Activated naive CD4-positive, alpha-beta T cell treated with anti-CD3 and anti-CD28 coated beads for 36 hours (primary cell): Measurements from ENCODE around the gene SPC24. TPM values are rescaled to one million over a fixed set of nuclear protein-coding genes. Genes with fewer than 3 reads are reported as not detected.

ENCODE experiments used
- CTCF ChIA-PET: fragments of 350-600 bp; sonication (Branson Sonifier 250); formaldehyde crosslinking; loops from one replicate; lab custom pipeline; 2021; ENCODE audit warnings: antibody characterized with exemption; lab: Charles Lee
- DNase-seq: peaks from one replicate; pipeline ENCODE4 v3.0.0-alpha.2; 2020
- H3K27ac Mint-ChIP-seq: one replicate; pipeline ENCODE4 v1.8.0; 2021; ENCODE audit warnings: mild to moderate bottlenecking, mixed read lengths
- H3K27me3 Mint-ChIP-seq: one replicate; pipeline ENCODE4 v1.8.0; 2021; ENCODE audit warnings: low read depth, mixed read lengths
- H3K36me3 Mint-ChIP-seq: one replicate; pipeline ENCODE4 v1.8.0; 2021; ENCODE audit warnings: low read depth, mixed read lengths
- H3K4me1 Mint-ChIP-seq: one replicate; pipeline ENCODE4 v1.8.0; 2021; ENCODE audit warnings: low read depth, mixed read lengths
- H3K4me3 Mint-ChIP-seq: one replicate; pipeline ENCODE4 v1.8.0; 2021; ENCODE audit warnings: mild to moderate bottlenecking, moderate library complexity, mixed read lengths
- H3K9me3 Mint-ChIP-seq: one replicate; pipeline ENCODE4 v1.8.0; 2021; ENCODE audit warnings: mixed read lengths
- intact Hi-C: fragments of 100-400 bp; cut with micrococcal nuclease; formaldehyde crosslinking; loops from one replicate; pipeline ENCODE4 v1.15.1; 2023
- total RNA-seq, 2 experiments: library from RNA; stranded (reverse); gene quantifications; one replicate each; pipeline ENCODE4 v1.2.3, GENCODE V29; 2021

Gene SPC24
- total RNA-seq, 2 experiments from 2014 or later, result 94.7 to 102 TPM

DNA sequence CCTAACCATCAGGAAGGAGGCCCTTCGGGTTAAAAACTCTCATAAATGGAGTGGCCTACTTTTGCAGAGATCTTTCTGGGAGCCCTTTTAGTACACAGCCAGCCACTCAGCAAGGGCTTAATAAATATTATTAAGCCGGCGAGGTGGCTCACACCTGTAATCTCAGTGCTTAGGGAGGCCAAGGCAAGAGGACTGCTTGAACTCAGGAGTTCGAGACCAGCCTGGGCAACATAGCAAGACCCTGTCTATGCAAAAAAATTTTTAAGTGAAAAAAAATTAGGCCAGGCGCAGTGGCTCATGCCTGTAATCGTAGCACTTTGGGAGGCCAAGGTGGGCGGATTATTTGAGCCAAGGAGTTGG is 42.6 kb upstream of the SPC24 start:
- Mint-ChIP-seq H3K27me3 (peaks cover 12% of the 10 kb centered on the region), H3K27ac (no peak overlapping the region), H3K4me3 (peak overlapping the region; percentile 60), H3K4me1 (peaks cover 6% of the 10 kb centered on the region), H3K36me3 (no peaks in the 10 kb centered on the region), H3K9me3 (no peaks in the 10 kb centered on the region)
- CTCF ChIA-PET, result interaction anchor here (0.7 to 1.2 kb wide), 4 partner anchors 61 to 185 kb away, joined by 3 to 5 read pairs (median 4); no protein-coding TSS in a partner anchor
- DNase-seq, result no peak
- intact Hi-C loops, result loop anchor here (5.0 kb wide), 2 partner anchors 44 to 261 kb away; no protein-coding TSS in a partner anchor

DNA sequence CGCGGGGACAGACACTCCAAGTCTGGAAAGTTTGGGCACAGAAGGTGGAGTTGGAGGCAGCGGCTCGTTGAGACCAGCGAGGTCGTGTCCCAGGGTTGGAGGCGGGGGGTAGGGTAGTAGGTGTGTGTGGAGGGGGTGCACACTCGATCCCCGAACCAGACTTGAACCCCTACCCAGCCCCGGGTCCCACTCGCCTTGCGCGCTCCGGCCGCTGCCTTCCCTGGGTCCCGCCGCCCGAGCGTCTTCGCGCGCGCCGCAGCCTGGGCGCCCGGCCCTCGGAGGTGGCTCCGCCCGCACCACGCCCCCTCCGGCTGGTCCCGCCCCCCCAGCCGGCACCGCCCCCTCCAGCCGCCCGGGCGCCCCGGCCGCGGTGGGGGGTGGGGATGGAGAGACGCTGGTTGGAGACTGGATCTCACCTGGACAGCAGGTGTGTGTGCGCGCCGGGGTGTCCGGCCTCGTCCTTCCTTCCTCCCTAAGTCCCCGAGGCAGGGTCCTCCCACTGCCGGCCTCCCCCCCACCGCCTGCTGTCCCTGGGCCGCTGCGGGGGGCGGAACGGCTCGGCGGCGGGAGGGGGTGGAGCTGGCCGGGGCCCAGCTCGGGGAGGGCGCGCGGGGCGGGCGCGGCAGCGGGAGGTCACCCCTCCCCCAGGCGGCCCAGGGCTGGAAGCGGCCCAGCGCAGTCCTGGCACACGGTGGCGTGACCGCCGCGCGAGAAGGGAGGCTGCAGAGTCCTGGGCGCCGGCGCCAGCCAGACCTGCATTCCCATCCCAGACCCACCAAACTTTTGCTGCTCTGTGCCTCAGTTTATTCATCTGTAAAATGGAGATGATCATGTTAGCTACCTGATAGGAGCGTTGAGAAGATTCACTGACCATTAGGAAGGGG is 42.0 kb upstream of the SPC24 start, which contains the start of gene KANK2:
Gene KANK2, minus strand, starts transcription at position 255 of the 884 bp plus-strand sequence. CDS start 3,034 bp downstream, outside the sequence.
- no peaks in the 10 kb centered on the region for H3K36me3 Mint-ChIP-seq
- CTCF ChIA-PET, result interaction anchor here (1.0 to 1.2 kb wide), 2 partner anchors 71 to 185 kb away, joined by 4 to 5 read pairs; no protein-coding TSS in a partner anchor
- H3K4me3 Mint-ChIP-seq, result peak within 1 kb of the TSS; percentile 66

DNA sequence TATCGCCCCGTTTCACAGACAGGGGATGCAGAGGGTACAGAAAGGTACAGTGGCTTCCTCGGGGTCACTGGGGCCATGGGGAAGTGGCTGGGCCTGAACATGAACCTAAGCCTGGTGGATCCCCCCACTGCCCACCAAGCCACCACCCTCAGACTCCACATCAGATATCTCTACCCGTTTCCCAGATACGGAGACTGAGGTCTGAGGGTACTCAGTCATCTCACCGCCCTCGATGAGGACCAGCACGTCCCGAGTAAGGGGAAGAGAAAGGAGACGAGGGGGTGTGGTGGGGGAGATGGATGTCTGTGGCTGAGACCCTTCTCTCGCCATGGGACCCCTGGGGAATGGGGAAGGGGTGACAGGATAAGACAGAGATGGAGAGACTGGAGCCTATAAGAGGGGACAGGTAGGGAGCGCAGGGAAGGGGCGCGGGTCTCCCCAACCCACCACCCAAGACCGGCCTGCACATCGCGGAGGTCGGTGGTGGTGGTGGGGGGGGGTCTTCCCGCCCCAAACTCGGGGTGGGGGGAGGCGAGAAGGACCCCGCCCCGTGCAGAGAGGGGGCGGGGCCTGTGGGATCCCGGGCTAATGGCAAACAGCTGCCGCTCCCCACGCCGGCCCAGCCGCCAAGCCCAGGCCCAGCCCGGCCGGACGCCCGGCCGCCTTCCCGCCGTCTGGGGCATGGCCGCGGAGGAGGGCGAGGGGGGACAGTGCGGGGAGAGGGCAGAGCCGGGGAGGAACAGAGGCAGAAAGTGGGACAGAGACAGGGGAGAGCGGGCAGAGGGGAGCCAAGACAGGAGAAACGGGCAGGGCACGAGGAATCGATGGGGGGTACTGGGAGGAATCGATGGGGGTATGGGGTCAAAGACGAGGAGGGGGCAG is 41.1 kb upstream of the SPC24 start:
- peaks cover 12% of the 10 kb centered on the region for H3K27me3 Mint-ChIP-seq
- H3K27ac Mint-ChIP-seq, result no peak overlapping the region
- CTCF ChIA-PET, result interaction anchor here (0.6 kb wide), 1 partner anchor 1054 kb away, joined by 3 read pairs; no protein-coding TSS in a partner anchor
- DNase-seq, result no peak
- H3K4me1 Mint-ChIP-seq, result peaks cover 6% of the 10 kb centered on the region
- no peaks in the 10 kb centered on the region for H3K36me3 Mint-ChIP-seq
- H3K4me3 Mint-ChIP-seq, result peak overlapping the region; percentile 66
- no peaks in the 10 kb centered on the region for H3K9me3 Mint-ChIP-seq
- intact Hi-C loops, result loop anchor here (5.0 kb wide), 2 partner anchors 46 to 259 kb away; no protein-coding TSS in a partner anchor

More for the DNA sequence above, 42.0 kb upstream of the SPC24 start, which contains the start of gene KANK2:
- peaks cover 12% of the 10 kb centered on the region for H3K27me3 Mint-ChIP-seq
- no peak within 1 kb of the TSS for H3K27ac Mint-ChIP-seq
- DNase-seq, result peak; percentile 73
- H3K4me1 Mint-ChIP-seq, result peaks cover 6% of the 10 kb centered on the region
- intact Hi-C loops, result loop anchor here (5.0 kb wide), 2 partner anchors 45 to 260 kb away; no protein-coding TSS in a partner anchor
- H3K9me3 Mint-ChIP-seq, result no peaks in the 10 kb centered on the region

DNA sequence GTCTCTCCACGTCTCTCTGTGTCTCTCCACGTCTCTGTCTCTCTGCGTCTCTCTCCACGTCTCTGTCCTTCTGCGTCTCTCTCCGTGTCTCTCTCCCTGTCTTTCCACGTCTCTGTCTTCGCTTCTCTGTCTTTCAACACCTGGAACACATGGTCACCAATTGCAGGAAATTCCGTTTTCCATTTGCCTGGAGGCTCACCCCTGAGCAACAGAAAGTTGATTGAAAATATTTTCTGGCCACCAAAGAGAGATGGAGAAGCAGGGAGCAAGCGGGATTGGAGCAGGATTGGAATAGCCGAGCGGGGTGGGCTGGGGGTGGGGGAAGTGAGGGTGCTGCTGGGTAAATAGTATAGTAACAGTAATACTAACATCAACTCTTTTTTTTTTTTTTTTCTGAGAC is 40.1 kb upstream of the SPC24 start:
- Mint-ChIP-seq H3K27ac (no peak overlapping the region), H3K9me3 (no peaks in the 10 kb centered on the region), H3K4me1 (peaks cover 6% of the 10 kb centered on the region), H3K4me3 (no peak overlapping the region), H3K27me3 (peaks cover 12% of the 10 kb centered on the region), H3K36me3 (no peaks in the 10 kb centered on the region)
- intact Hi-C loops, result loop anchor here (5.0 kb wide), 2 partner anchors 47 to 258 kb away; no protein-coding TSS in a partner anchor
- CTCF ChIA-PET, result interaction anchor here (0.6 kb wide), 1 partner anchor 1053 kb away, joined by 3 read pairs; no protein-coding TSS in a partner anchor
- DNase-seq, result no peak

DNA sequence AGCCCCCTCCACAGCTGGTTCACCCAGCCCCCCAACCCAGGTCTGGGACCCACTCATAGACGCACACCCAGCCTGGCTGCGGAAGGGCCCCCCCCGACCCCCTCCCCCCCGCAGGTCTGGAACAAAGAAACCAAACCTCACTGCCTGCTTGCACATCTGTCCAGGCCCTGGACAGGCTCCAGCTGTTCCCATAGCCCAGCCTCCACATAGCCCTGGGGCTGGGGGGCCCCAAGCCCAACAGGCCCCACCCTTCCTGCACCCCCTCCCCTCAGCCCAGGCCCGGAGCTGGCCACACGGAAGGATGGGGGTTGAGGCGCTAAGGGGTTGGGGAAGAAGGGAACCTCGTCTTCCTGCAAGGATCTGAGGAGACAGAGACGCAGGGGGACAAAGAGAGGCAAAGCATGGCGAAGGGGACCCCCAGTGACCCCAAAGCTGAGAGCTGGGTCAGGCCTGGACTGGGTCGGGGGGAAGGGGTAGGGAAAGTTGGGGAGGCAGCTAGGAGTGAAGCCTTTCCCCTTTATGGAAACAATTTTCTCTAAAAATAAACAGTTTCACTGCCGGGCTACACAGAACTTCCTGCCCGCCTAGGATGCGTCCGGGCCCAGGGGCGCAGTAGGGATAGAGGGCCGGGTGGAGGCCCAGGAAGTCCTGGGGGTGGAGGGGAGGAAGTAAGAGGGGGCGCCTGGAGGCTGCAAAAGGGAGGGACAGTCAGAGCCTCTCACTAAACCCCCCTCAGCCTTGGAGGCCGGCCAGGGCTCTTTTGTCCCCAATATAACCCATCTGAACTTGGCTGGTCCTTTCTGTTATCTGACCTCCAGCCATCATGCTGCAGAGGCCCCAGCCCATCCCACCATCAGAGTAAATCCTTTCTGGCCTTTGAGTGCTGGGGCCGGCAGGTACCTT is 39.3 kb upstream of the SPC24 start:
- CTCF ChIA-PET, result no interaction called here
- Mint-ChIP-seq H3K9me3 (no peaks in the 10 kb centered on the region), H3K4me3 (no peak overlapping the region), H3K27me3 (peaks cover 12% of the 10 kb centered on the region), H3K36me3 (no peaks in the 10 kb centered on the region), H3K27ac (no peak overlapping the region), H3K4me1 (peaks cover 6% of the 10 kb centered on the region)
- intact Hi-C loops, result loop anchor here (5.0 kb wide), 2 partner anchors 47 to 258 kb away; no protein-coding TSS in a partner anchor
- DNase-seq, result peak; percentile 9

DNA sequence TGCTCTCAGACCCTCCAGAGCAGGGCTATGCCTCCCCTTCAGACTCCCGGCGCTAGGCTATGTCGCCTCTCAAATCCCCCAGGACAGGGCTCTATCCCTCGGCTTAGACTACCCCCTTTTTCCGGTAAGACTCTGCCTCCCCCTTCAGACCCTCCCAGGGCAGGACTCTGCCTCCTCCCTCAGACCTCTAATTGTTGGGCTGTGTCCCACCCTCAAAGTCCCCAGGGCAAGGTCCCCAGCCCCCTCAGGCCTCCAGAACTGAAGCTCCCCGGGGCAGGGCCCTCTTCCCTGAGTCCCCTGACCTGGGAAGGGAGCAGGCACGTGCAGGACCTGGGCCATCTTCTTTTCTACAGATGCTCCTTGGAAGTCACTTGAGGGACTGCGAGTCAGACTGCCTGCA is 38.6 kb upstream of the SPC24 start:
- Mint-ChIP-seq H3K36me3 (no peaks in the 10 kb centered on the region), H3K27ac (no peak overlapping the region), H3K4me3 (no peak overlapping the region), H3K4me1 (peaks cover 6% of the 10 kb centered on the region), H3K9me3 (no peaks in the 10 kb centered on the region), H3K27me3 (peaks cover 12% of the 10 kb centered on the region)
- intact Hi-C loops, result no loop called here
- no peak for DNase-seq
- CTCF ChIA-PET, result no interaction called here

DNA sequence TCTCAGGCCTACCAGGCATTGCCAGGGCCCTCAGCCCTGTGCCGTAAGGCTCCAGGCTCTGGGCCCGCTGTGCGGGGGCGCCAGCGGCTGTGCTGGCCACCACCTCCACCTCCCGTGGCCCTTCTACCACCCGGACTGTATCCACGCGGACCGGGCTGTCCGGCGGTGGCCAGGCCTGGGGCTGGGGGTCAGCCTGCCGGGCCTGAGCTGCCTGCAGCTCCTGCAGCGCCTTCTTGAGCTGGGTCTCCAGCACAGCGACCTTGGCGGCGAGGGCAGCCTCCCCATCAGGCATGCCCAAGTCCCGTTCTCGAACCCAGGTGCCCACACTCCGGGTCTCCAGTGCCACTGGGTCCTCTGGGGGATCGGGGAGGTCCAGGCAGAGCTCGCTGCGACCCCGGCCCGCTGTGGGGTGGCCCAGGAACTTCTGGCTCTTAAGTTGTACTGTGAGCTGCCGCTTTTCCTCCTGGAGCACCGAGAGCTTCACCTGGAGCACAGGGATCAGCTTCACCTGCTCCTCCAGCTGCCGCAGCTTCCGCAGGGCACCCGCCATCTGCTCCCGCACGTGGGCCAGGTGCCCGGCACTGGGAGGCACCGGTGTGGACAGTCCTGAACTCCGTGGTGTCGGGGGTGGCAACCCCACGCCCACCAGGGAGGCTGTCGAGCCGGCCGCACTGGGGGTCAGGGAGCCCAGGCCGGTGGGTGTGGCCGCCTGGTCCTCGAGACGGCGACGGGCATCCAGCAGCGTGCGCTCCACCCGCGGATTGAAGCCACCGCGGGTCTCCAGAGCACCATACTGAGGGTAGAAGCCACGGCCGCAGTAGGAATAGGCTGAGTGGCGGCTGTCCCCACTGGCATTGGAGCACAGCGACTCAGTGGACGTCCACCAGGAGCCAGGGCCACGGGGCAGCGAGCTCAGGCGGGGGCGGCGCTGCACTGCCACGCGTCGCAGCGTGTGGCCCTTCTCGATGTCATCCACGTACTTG is 37.7 kb upstream of the SPC24 start:
- DNase-seq, result no peak
- intact Hi-C loops, result no loop called here
- CTCF ChIA-PET, result interaction anchor here (0.6 kb wide), 1 partner anchor 507 kb away, joined by 4 read pairs; no protein-coding TSS in a partner anchor
- H3K27me3 Mint-ChIP-seq, result peaks cover 12% of the 10 kb centered on the region
- H3K4me3 Mint-ChIP-seq, result no peak overlapping the region
- peaks cover 6% of the 10 kb centered on the region for H3K4me1 Mint-ChIP-seq
- H3K36me3 Mint-ChIP-seq, result no peaks in the 10 kb centered on the region
- H3K27ac Mint-ChIP-seq, result no peak overlapping the region
- no peaks in the 10 kb centered on the region for H3K9me3 Mint-ChIP-seq

DNA sequence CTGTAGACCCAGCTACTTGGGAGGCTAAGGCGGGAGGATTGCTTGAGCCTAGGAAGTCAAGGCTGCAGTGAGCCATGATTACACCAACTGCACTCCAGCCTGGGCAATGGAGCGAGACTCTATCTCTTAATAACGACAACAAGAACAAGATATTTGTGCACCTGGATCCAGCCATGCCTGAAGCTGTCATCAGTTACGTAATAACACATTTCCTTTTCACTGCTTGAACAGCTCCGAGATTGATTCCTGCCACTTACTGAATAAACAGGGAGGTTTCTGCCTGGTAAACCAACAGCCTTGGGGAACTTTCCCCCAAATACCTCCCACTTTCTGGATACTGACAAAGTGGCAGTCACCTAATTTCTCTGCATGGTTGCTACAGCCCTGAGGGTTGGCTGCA is 36.4 kb upstream of the SPC24 start:
- CTCF ChIA-PET, result no interaction called here
- intact Hi-C loops, result no loop called here
- Mint-ChIP-seq H3K36me3 (no peaks in the 10 kb centered on the region), H3K4me3 (no peak overlapping the region), H3K27ac (no peak overlapping the region), H3K4me1 (peaks cover 6% of the 10 kb centered on the region), H3K27me3 (peaks cover 10% of the 10 kb centered on the region), H3K9me3 (no peaks in the 10 kb centered on the region)
- no peak for DNase-seq

DNA sequence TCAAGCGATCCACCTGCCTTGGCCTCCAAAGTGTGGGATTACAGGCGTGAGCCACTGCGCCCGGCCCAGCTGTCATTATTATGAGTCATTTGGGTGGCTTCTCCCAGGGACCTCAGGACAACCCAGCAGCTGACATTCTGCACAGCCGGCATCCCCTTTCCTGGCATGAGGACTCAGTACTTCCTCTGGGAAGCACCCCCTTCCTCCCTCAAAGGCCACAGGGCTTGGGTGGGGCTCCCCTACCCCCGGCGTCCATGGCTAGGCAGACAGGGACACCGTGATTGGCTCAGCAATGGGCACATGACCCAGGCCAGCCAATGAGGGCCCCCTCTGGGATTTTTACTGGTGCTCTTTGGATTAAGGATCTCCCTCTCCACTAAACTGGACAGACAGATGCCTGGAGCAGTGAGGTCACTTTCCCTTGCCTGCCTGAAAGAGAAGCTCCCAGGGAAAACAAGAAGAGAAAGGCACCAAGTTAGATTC is 35.7 kb upstream of the SPC24 start:
- H3K36me3 Mint-ChIP-seq, result no peaks in the 10 kb centered on the region
- no peak overlapping the region for H3K27ac Mint-ChIP-seq
- H3K27me3 Mint-ChIP-seq, result peaks cover 7% of the 10 kb centered on the region
- intact Hi-C loops, result no loop called here
- no peak for DNase-seq
- no peaks in the 10 kb centered on the region for H3K9me3 Mint-ChIP-seq
- peaks cover 3% of the 10 kb centered on the region for H3K4me1 Mint-ChIP-seq
- H3K4me3 Mint-ChIP-seq, result no peak overlapping the region
- CTCF ChIA-PET, result no interaction called here

DNA sequence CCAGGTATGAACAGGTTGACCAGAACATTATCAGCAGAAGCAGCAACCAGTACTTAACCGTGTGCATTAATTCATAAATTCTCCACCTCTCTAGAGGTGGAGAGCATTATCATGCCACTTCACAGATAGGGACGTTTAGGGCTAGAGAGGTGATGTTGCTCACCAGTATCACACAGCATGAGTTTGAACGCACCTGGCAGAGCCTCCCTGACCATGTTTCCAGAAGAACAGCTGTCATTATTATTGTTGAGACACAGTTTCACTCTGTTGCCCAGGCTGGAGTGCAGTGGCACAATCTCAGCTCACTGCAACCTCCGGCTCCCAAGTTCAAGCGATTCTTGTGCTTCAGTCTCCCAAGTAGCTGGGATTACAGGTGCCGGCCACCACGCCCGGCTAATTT is 34.9 kb upstream of the SPC24 start:
- intact Hi-C loops, result no loop called here
- Mint-ChIP-seq H3K36me3 (no peaks in the 10 kb centered on the region), H3K4me1 (peaks cover 2% of the 10 kb centered on the region), H3K4me3 (no peak overlapping the region), H3K27ac (no peak overlapping the region), H3K9me3 (no peaks in the 10 kb centered on the region), H3K27me3 (peaks cover 1% of the 10 kb centered on the region)
- CTCF ChIA-PET, result interaction anchor here (1.4 kb wide), 1 partner anchor 52 kb away, joined by 4 read pairs; no protein-coding TSS in a partner anchor
- no peak for DNase-seq
